CD4-positive, CD25-positive, alpha-beta regulatory T cell (primary cell): ENCODE results near the gene FAM50A. TPM values are rescaled to one million over a fixed set of nuclear protein-coding genes. Genes with fewer than 3 reads are reported as not detected.
"Not testable (repeated sequence)": the region's sequence is repeated elsewhere in the genome, so short reads cannot be mapped to it uniquely, and the experiment has no call there.

Experiments
- ATAC-seq, 2 donors: fragments of 150-1000 bp; cut with Tn5 transposase; one replicate each; pipeline ENCODE4 v1.10.0; 2021; ENCODE audit warnings: low read depth in 2 of 2, moderate number of reproducible peaks in 2 of 2, moderate library complexity in 1 of 2
- DNase-seq, 3 donors: peaks; one replicate each; pipeline versions ENCODE4 v3.0.0 to v3.0.0-alpha.2; 2012 to 2022; ENCODE audit warnings: mixed read lengths in 1 of 3
- H3K27ac ChIP-seq: one replicate; pipeline ENCODE4 v1.7.0; 2013; ENCODE audit warnings: mild to moderate bottlenecking, low read length; ENCODE audit not compliant: insufficient read depth, poor library complexity, severe bottlenecking
- H3K27me3 ChIP-seq: one replicate; pipeline ENCODE4 v1.7.0; 2013; ENCODE audit warnings: low read length; ENCODE audit not compliant: control insufficient read depth, insufficient read depth
- H3K36me3 ChIP-seq: one replicate; pipeline ENCODE4 v1.7.0; 2013; ENCODE audit warnings: mild to moderate bottlenecking, low read length, moderate library complexity; ENCODE audit not compliant: control insufficient read depth, insufficient read depth
- H3K4me1 ChIP-seq: 2 replicates; pipeline ENCODE4 v1.7.0; 2013; ENCODE audit warnings: mild to moderate bottlenecking, low read length; ENCODE audit not compliant: insufficient read depth, control insufficient read depth, poor library complexity, severe bottlenecking
- H3K4me3 ChIP-seq: one replicate; pipeline ENCODE4 v1.7.0; 2013; ENCODE audit warnings: low read depth, mild to moderate bottlenecking, low read length, moderate library complexity
- H3K9me3 ChIP-seq, 2 experiments: 1 replicate in 1 of 2; 2 replicates in 1 of 2; pipeline ENCODE4 v1.7.0; 2013; ENCODE audit warnings: low read length in 2 of 2, mild to moderate bottlenecking in 1 of 2, moderate library complexity in 1 of 2; ENCODE audit not compliant: control insufficient read depth in 2 of 2
- H3K27ac Mint-ChIP-seq, 3 donors: one replicate each; pipeline ENCODE4 v1.8.0; 2020 to 2022; ENCODE audit warnings: mild to moderate bottlenecking in 3 of 3, mixed read lengths in 3 of 3, moderate library complexity in 2 of 3
- H3K27me3 Mint-ChIP-seq: one replicate; pipeline ENCODE4 v1.8.0; 2022; ENCODE audit warnings: mild to moderate bottlenecking, mixed read lengths
- H3K36me3 Mint-ChIP-seq: one replicate; pipeline ENCODE4 v1.8.0; 2020; ENCODE audit warnings: mixed read lengths
- H3K4me1 Mint-ChIP-seq, 4 donors: one replicate each; pipeline ENCODE4 v1.8.0; 2020 to 2022; ENCODE audit warnings: mixed read lengths in 4 of 4, mild to moderate bottlenecking in 1 of 4
- H3K4me3 Mint-ChIP-seq, 4 donors: one replicate each; pipeline ENCODE4 v1.8.0; 2020 to 2022; ENCODE audit warnings: mild to moderate bottlenecking in 4 of 4, mixed read lengths in 4 of 4, moderate library complexity in 3 of 4
- H3K9me3 Mint-ChIP-seq, 7 donors: one replicate each; pipeline ENCODE4 v1.8.0; 2020 to 2022; ENCODE audit warnings: mixed read lengths in 7 of 7, mild to moderate bottlenecking in 3 of 7, moderate library complexity in 2 of 7
- polyA plus RNA-seq, 4 donors: library from polyadenylated mRNA; unstranded; fragments of 300-500 nt; fragmentation: Illumina TruSeq; gene quantifications; one replicate each; pipeline ENCODE4 v1.2.3, GENCODE V29; 2021
- total RNA-seq: library from RNA; stranded (reverse); gene quantifications from one replicate; pipeline ENCODE4 v1.2.3, GENCODE V29; 2022

The FAM50A gene
- total and polyA plus RNA-seq, 5 donors from 2014 or later, result 33.7 to 55.1 (median 39.5) TPM

DNA sequence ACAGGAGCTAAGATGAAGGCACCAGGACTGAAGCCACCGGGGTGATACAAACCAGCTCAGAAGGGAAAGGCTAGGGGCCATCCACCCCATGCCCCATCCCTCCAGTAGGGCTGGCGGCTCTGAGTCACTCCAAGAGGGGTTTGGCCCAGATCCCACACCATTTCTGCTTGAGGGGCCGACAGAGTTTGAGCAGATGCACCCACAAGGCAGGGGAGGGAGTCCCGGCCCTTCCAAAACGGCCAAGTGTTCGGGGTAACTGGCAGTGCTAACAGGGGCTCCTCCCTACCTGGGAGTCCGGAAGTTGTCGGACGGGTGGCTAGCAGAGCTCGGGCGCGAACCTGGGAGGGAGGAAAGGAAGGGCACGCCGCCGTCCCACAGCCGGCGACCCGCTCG, 46.1 kb downstream of the FAM50A start:
- Mint-ChIP-seq H3K4me1 (peaks cover 0 to 41% (median 9%) of the 10 kb centered on the region in 4 donors), H3K4me3 (peak overlapping the region; percentile 89 to 96 (median 92))
- peak; percentile 3 to 6 for ATAC-seq

DNA sequence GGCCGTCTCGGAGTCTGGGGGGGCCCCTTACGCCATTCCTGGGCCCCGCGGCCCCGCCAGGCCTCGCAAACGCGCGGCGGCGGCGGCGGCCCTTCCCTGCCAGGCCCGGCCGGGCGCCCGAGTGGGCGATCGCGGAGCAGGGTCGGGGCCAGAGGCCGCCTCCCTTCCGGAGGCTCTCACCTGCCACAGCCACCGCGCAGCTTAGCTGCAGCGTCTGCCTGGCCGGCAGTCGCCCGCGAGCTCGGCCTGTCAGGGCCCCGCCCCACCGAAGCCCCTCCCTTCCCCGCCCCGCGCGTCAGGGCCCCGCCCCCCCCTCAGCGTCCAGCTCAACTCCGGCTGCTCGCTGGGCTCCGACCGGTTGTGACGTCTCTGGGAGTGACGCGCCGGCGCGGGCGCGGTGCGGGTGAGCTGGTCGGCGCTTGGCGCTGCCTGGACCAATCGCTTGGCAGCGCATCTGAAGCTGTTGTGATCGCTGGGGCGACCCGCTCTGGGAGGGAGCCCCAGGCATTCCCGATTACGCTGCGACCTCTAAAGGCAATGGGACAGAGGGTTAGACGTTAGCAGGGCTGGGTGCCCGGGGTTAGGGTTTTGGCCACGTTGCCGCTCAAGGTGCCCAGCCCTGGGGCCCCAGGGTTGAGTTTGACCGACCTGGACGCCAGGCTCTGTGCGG, 46.6 kb downstream of the FAM50A start, which contains the start of gene SLC10A3:
TSS of gene SLC10A3 (minus strand) at position 216 of the 670 bp plus-strand sequence. CDS start 1,689 bp downstream, outside the sequence.
- peak within 1 kb of the TSS; percentile 84 for H3K27ac ChIP-seq
- Mint-ChIP-seq H3K36me3 (no peaks in the 10 kb centered on the region), H3K4me3 (peak within 1 kb of the TSS; percentile 89 to 96 (median 92)), H3K4me1 (peaks cover 0 to 37% (median 9%) of the 10 kb centered on the region in 4 donors), H3K27ac (peak within 1 kb of the TSS; percentile 92 to 97 (median 94)), H3K27me3 (no peaks in the 10 kb centered on the region), H3K9me3 (no peaks in the 10 kb centered on the region)
- H3K4me3 ChIP-seq, result peak within 1 kb of the TSS; percentile 62
- peak; percentile 79 to 85 for ATAC-seq
- H3K27me3 ChIP-seq, result no peaks in the 10 kb centered on the region
- H3K36me3 ChIP-seq, result no peaks in the 10 kb centered on the region
- DNase-seq, result peak; percentile 84 to 94 (median 88)
- H3K9me3 ChIP-seq, result no peaks in the 10 kb centered on the region
- H3K4me1 ChIP-seq, result peaks cover 25% of the 10 kb centered on the region

More for the DNA sequence above, 46.1 kb downstream of the FAM50A start:
- peak overlapping the region; percentile 62 for H3K4me3 ChIP-seq
- peaks cover 2% of the 10 kb centered on the region for H3K36me3 ChIP-seq
- H3K4me1 ChIP-seq, result peaks cover 31% of the 10 kb centered on the region
- Mint-ChIP-seq H3K36me3 (no peaks in the 10 kb centered on the region), H3K9me3 (no peaks in the 10 kb centered on the region), H3K27me3 (no peaks in the 10 kb centered on the region), H3K27ac (peak overlapping the region; percentile 78 to 91 (median 87))
- peak overlapping the region; percentile 84 for H3K27ac ChIP-seq
- peak in 2 of 3 donors; percentile 14 to 62 for DNase-seq
- no peaks in the 10 kb centered on the region for H3K27me3 ChIP-seq
- H3K9me3 ChIP-seq, result no peaks in the 10 kb centered on the region

GRCh38 chrX:154494715-154495114, 50.8 kb downstream of the FAM50A start:
- Histone ChIP-seq H3K9me3 (no peaks in the 10 kb centered on the region), H3K27me3 (no peaks in the 10 kb centered on the region), H3K4me1 (peaks cover 5% of the 10 kb centered on the region), H3K27ac (no peak overlapping the region), H3K4me3 (no peak overlapping the region), H3K36me3 (no peaks in the 10 kb centered on the region)
- Mint-ChIP-seq H3K27me3 (no peaks in the 10 kb centered on the region), H3K36me3 (no peaks in the 10 kb centered on the region), H3K27ac (peak overlapping the region in 1 of 3 donors; percentile 28), H3K9me3 (no peaks in the 10 kb centered on the region), H3K4me1 (peaks cover 0 to 15% (median 1%) of the 10 kb centered on the region in 4 donors), H3K4me3 (peak overlapping the region in 1 of 4 donors; percentile 10)
- DNase-seq, result no peak
- ATAC-seq, result no peak

DNA sequence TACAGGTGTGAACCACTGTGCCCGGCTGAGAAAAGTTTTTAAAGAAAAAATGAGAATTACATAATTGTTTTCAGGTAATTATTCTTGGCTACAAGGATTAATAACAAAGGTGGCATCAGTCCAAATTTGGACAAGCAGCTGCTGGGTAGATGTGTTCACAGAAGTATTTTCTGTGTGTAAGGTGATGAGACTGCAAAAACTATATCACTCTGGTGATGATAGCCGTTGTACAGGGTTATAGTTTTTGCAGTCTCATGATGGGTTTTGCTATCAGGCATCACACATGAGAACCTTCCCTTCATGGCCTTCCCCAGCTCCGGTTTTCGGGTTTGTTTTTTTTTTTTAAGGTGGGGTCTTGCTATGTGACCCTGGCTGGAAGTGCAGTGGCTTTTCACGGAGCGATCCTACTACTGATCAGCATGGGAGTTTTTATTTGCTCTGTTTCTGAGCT, 51.6 kb downstream of the FAM50A start:
- Histone ChIP-seq H3K4me1 (peaks cover 4% of the 10 kb centered on the region), H3K27ac (no peak overlapping the region), H3K4me3 (no peak overlapping the region), H3K36me3 (no peaks in the 10 kb centered on the region), H3K27me3 (no peaks in the 10 kb centered on the region), H3K9me3 (no peaks in the 10 kb centered on the region)
- Mint-ChIP-seq H3K4me1 (peaks cover 0 to 12% (median 0%) of the 10 kb centered on the region in 4 donors), H3K27ac (no peak overlapping the region), H3K27me3 (no peaks in the 10 kb centered on the region), H3K4me3 (peak overlapping the region in 1 of 4 donors; percentile 43), H3K36me3 (no peaks in the 10 kb centered on the region), H3K9me3 (no peaks in the 10 kb centered on the region)
- DNase-seq, result no peak
- no peak for ATAC-seq

- H3K4me3 ChIP-seq, H3K4me1 ChIP-seq, DNase-seq, H3K27me3 ChIP-seq, H3K27ac ChIP-seq, H3K9me3 Mint-ChIP-seq, H3K27me3 Mint-ChIP-seq, H3K27ac Mint-ChIP-seq, H3K9me3 ChIP-seq, ATAC-seq, H3K36me3 Mint-ChIP-seq, H3K4me3 Mint-ChIP-seq, H3K4me1 Mint-ChIP-seq, H3K36me3 ChIP-seq: not testable (repeated sequence)
Measured at GRCh38 chrX:154496591-154497137, 52.7 kb downstream of the FAM50A start.

Other genes with a start within 250 kb of the FAM50A start
- gene OPN1MW2, start 224.4 kb upstream of the FAM50A start, total RNA-seq, result not detected
- gene OPN1MW2, start 224.4 kb upstream of the FAM50A start, polyA plus RNA-seq, result not detected
- not detected for gene OPN1MW3, start 186.6 kb upstream of the FAM50A start, total RNA-seq
- gene OPN1MW3, start 186.6 kb upstream of the FAM50A start, polyA plus RNA-seq, result not detected
- gene TEX28, start 149.0 kb upstream of the FAM50A start, total RNA-seq, result not detected
- gene TEX28, start 149.0 kb upstream of the FAM50A start, polyA plus RNA-seq, result not detected
- gene TKTL1, start 148.3 kb upstream of the FAM50A start, total RNA-seq, result 8.1 TPM
- gene TKTL1, start 148.3 kb upstream of the FAM50A start, polyA plus RNA-seq, result 10 to 100 TPM; 21.0 to 34.3 (median 25.4) TPM
- gene FLNA, start 69.5 kb upstream of the FAM50A start, total RNA-seq, result 1,918 TPM
- 100 to 1,000 TPM; 219 to 283 (median 250) TPM for gene FLNA, start 69.5 kb upstream of the FAM50A start, polyA plus RNA-seq
- 133 TPM for gene EMD, start 64.8 kb upstream of the FAM50A start, total RNA-seq
- 10 to 100 TPM; 31.8 to 44.0 (median 34.6) TPM for gene EMD, start 64.8 kb upstream of the FAM50A start, polyA plus RNA-seq
- 4,192 TPM for gene RPL10, start 45.8 kb upstream of the FAM50A start, total RNA-seq
- gene RPL10, start 45.8 kb upstream of the FAM50A start, polyA plus RNA-seq, result 1,000 to 10,000 TPM; 3,877 to 6,073 (median 4,905) TPM
- gene DNASE1L1, start 34.9 kb upstream of the FAM50A start, total RNA-seq, result 29.7 TPM
- gene DNASE1L1, start 34.9 kb upstream of the FAM50A start, polyA plus RNA-seq, result 10 to 100 TPM; 12.2 to 23.1 (median 19.1) TPM
- gene TAFAZZIN, start 32.6 kb upstream of the FAM50A start, total RNA-seq, result 84.2 TPM
- gene TAFAZZIN, start 32.6 kb upstream of the FAM50A start, polyA plus RNA-seq, result 10 to 100 TPM; 28.4 to 37.7 (median 34.3) TPM
- gene ATP6AP1, start 15.5 kb upstream of the FAM50A start, total RNA-seq, result 44.9 TPM
- 100 to 1,000 TPM; 100 to 125 (median 112) TPM for gene ATP6AP1, start 15.5 kb upstream of the FAM50A start, polyA plus RNA-seq
- gene GDI1, start 7.0 kb upstream of the FAM50A start, total RNA-seq, result 169 TPM
- 10 to 100 TPM; 33.7 to 46.3 (median 41.9) TPM for gene GDI1, start 7.0 kb upstream of the FAM50A start, polyA plus RNA-seq
- gene PLXNA3, start 14.1 kb downstream of the FAM50A start, total RNA-seq, result 64.6 TPM
- gene PLXNA3, start 14.1 kb downstream of the FAM50A start, polyA plus RNA-seq, result 1 to 10 TPM in 1 of 4 donors, under 1 TPM in 3; 0.32 to 1.8 (median 0.34) TPM
- gene LAGE3, start 35.1 kb downstream of the FAM50A start, total RNA-seq, result 8.9 TPM
- gene LAGE3, start 35.1 kb downstream of the FAM50A start, polyA plus RNA-seq, result 10 to 100 TPM; 39.5 to 47.9 (median 43.3) TPM
- gene UBL4A, start 42.5 kb downstream of the FAM50A start, total RNA-seq, result 12.5 TPM
- 10 to 100 TPM; 51.8 to 59.5 (median 55.0) TPM for gene UBL4A, start 42.5 kb downstream of the FAM50A start, polyA plus RNA-seq
- gene SLC10A3, start 46.5 kb downstream of the FAM50A start, total RNA-seq, result 18.4 TPM
- 10 to 100 TPM; 32.8 to 40.2 (median 36.7) TPM for gene SLC10A3, start 46.5 kb downstream of the FAM50A start, polyA plus RNA-seq
- 28.2 TPM for gene FAM3A, start 72.1 kb downstream of the FAM50A start, total RNA-seq
- gene FAM3A, start 72.1 kb downstream of the FAM50A start, polyA plus RNA-seq, result 10 to 100 TPM; 13.4 to 21.5 (median 19.0) TPM
- gene G6PD, start 102.7 kb downstream of the FAM50A start, total RNA-seq, result 36.5 TPM
- gene G6PD, start 102.7 kb downstream of the FAM50A start, polyA plus RNA-seq, result 1 to 10 TPM; 2.3 to 5.2 (median 4.2) TPM
- 48.0 TPM for gene IKBKG, start 103.5 kb downstream of the FAM50A start, total RNA-seq
- gene IKBKG, start 103.5 kb downstream of the FAM50A start, polyA plus RNA-seq, result 10 to 100 TPM; 27.9 to 39.6 (median 33.5) TPM
- gene CTAG1A, start 141.0 kb downstream of the FAM50A start, total RNA-seq, result not detected
- not detected for gene CTAG1A, start 141.0 kb downstream of the FAM50A start, polyA plus RNA-seq
- not detected for gene CTAG1B, start 175.1 kb downstream of the FAM50A start, total RNA-seq
- gene CTAG1B, start 175.1 kb downstream of the FAM50A start, polyA plus RNA-seq, result not detected
- not detected for gene CTAG2, start 209.4 kb downstream of the FAM50A start, total RNA-seq
- gene CTAG2, start 209.4 kb downstream of the FAM50A start, polyA plus RNA-seq, result not detected